HepG2 (cell line): Measurements from ENCODE around the gene HS2ST1. TPM values are rescaled to one million over a fixed set of nuclear protein-coding genes. Genes with fewer than 3 reads are reported as not detected.

ENCODE experiments used
- ATAC-seq: fragments of 200-7000 bp; cut with Tn5 transposase; 3 replicates; pipeline ENCODE4 v1.9.1; 2020; ENCODE audit warnings: mild to moderate bottlenecking, moderate library complexity
- BruUV-seq: library from RNA; stranded (reverse); fragments of 400-500 nt; replicated peaks from 2 replicates; lab custom pipeline; 2021; lab: Mats Ljungman, UMichigan
- CTCF ChIA-PET: fragments of 300-600 bp; formaldehyde crosslinking; extraction: SDS; loops from one replicate; lab custom pipeline; 2021; ENCODE audit warnings: low total read pairs, inconsistent platforms, low intra/inter-chr PET ratio; lab: Yijun Ruan, JAX
- POLR2A ChIA-PET: fragments of 350-600 bp; sonication (Branson Sonifier 250); formaldehyde crosslinking; loops from one replicate; lab custom pipeline; 2020; ENCODE audit warnings: antibody characterized with exemption, inconsistent platforms; lab: Yijun Ruan, JAX
- DNase-seq: peaks from one replicate; pipeline ENCODE4 v3.0.0-alpha.2; 2015; ENCODE audit warnings: low spot score
- FAIRE-seq: peaks from 3 replicates; lab custom pipeline; 2011; peaks lifted over from hg19 to GRCh38; lab: Jason Lieb, UNC
- H2AFZ ChIP-seq: one replicate; pipeline ENCODE4 v1.6.1; 2011; ENCODE audit warnings: low read length, inconsistent platforms
- H3K27ac ChIP-seq: fragments of 300-600 bp; 3 replicates; pipeline ENCODE4 v1.8.0; 2011; ENCODE audit warnings: mixed run types, mild to moderate bottlenecking, mixed read lengths, low read length, inconsistent platforms; ENCODE audit not compliant: insufficient read depth; ENCODE audit errors: extremely low read length
- H3K27me3 ChIP-seq, 2 experiments: fragments of 200-600 bp in 1 of 2; 2 replicates in 1 of 2; 3 replicates in 1 of 2; pipeline versions ENCODE4 v1.6.0 to v1.8.0; 2011; ENCODE audit warnings: low read length in 2 of 2, mild to moderate bottlenecking in 2 of 2, moderate library complexity in 2 of 2, inconsistent platforms in 1 of 2; ENCODE audit not compliant: insufficient read depth in 2 of 2, control insufficient read depth in 1 of 2
- H3K36me3 ChIP-seq, 2 experiments: fragments of 200-600 bp in 1 of 2; replicated peaks in 1 of 2; 2 replicates in 1 of 2; 3 replicates in 1 of 2; pipeline versions ENCODE4 v1.5.1 to v1.8.0; 2011; ENCODE audit warnings: low read length in 2 of 2, inconsistent platforms in 1 of 2; ENCODE audit not compliant: insufficient read depth in 2 of 2, control insufficient read depth in 1 of 2
- H3K4me1 ChIP-seq: 2 replicates; pipeline ENCODE4 v1.5.1; 2012; ENCODE audit warnings: low read length, inconsistent platforms; ENCODE audit not compliant: insufficient read depth
- H3K4me2 ChIP-seq: 2 replicates; pipeline ENCODE4 v1.6.0; 2011; ENCODE audit warnings: low read depth, low read length, inconsistent platforms
- H3K4me3 ChIP-seq, 3 experiments: fragments of 200-600 bp in 1 of 3; sonication (generic), shearing (Covaris generic) in 1 of 3; replicated peaks in 1 of 3; 2 replicates each; pipeline ENCODE4 v1.5.1; 2011 to 2016; ENCODE audit warnings: low read length in 3 of 3, inconsistent platforms in 2 of 3, low read depth in 2 of 3, mild to moderate bottlenecking in 2 of 3, control low read depth in 1 of 3, mixed read lengths in 1 of 3; ENCODE audit not compliant: insufficient read depth in 1 of 3
- H3K79me2 ChIP-seq: one replicate; pipeline ENCODE4 v1.6.1; 2011; ENCODE audit warnings: low read length, inconsistent platforms; ENCODE audit not compliant: insufficient read depth
- H3K9ac ChIP-seq: 2 replicates; pipeline ENCODE4 v1.6.0; 2011; ENCODE audit warnings: mild to moderate bottlenecking, low read depth, low read length, inconsistent platforms; ENCODE audit not compliant: insufficient read depth
- H3K9me3 ChIP-seq: 2 replicates; pipeline ENCODE4 v1.5.1; 2012; ENCODE audit warnings: mild to moderate bottlenecking, low read length
- H4K20me1 ChIP-seq: 2 replicates; pipeline ENCODE4 v1.6.0; 2011; ENCODE audit warnings: inconsistent platforms, mild to moderate bottlenecking, low read length, moderate library complexity; ENCODE audit not compliant: insufficient read depth
- CENPBD1 ChIP-seq: sonication (generic); formaldehyde crosslinking; IDR thresholded peaks from 2 replicates; pipeline ENCODE4 v1.8.0; 2022; ENCODE audit warnings: missing genetic modification reagents, low read depth, mild to moderate bottlenecking, borderline replicate concordance
- HOXD1 ChIP-seq: sonication (generic); formaldehyde crosslinking; IDR thresholded peaks from 2 replicates; pipeline ENCODE4 v1.5.0; 2020; ENCODE audit warnings: missing genetic modification reagents
- MAZ ChIP-seq, 2 experiments: sonication (generic) in 1 of 2; formaldehyde crosslinking in 1 of 2; IDR thresholded peaks; 2 replicates each; pipeline versions ENCODE4 v1.5.0 to v1.6.1; 2012 to 2020; ENCODE audit warnings: low read depth in 2 of 2, mild to moderate bottlenecking in 2 of 2, borderline replicate concordance in 1 of 2, improper control_type of control experiment in 1 of 2, low read length in 1 of 2, missing genetic modification reagents in 1 of 2, moderate library complexity in 1 of 2
- MED8 ChIP-seq: sonication (generic); formaldehyde crosslinking; IDR thresholded peaks from 2 replicates; pipeline ENCODE4 v1.8.1; 2023; ENCODE audit warnings: mild to moderate bottlenecking, missing genetic modification reagents; ENCODE audit not compliant: insufficient replicate concordance
- MTF2 ChIP-seq: sonication (generic); formaldehyde crosslinking; IDR thresholded peaks from 2 replicates; pipeline ENCODE4 v1.5.0; 2020; ENCODE audit warnings: missing genetic modification reagents, borderline replicate concordance
- PAXIP1 ChIP-seq: sonication (generic); formaldehyde crosslinking; conservative IDR thresholded peaks from 2 replicates; pipeline ENCODE4 v1.4.0; 2020; ENCODE audit warnings: mild to moderate bottlenecking, missing genetic modification reagents, moderate library complexity
- PCBP2 ChIP-seq: fragments of 200-400 bp; formaldehyde crosslinking; optimal IDR thresholded peaks from 2 replicates; pipeline ENCODE3; 2018; ENCODE audit warnings: low read length, low read depth; ENCODE audit not compliant: poor library complexity, severe bottlenecking
- THYN1 ChIP-seq: sonication (generic); formaldehyde crosslinking; IDR thresholded peaks from 2 replicates; pipeline ENCODE4 v1.8.1; 2023; ENCODE audit warnings: low read depth, mild to moderate bottlenecking, moderate library complexity, missing genetic modification reagents, borderline replicate concordance
- ZMYM2 ChIP-seq: sonication (generic); formaldehyde crosslinking; IDR thresholded peaks from 2 replicates; pipeline ENCODE4 v1.8.0; 2022; ENCODE audit warnings: mild to moderate bottlenecking, missing genetic modification reagents
- ZNF280B ChIP-seq: sonication (generic); formaldehyde crosslinking; IDR thresholded peaks from 2 replicates; pipeline ENCODE4 v1.5.0; 2020; ENCODE audit warnings: missing genetic modification reagents, mild to moderate bottlenecking, borderline replicate concordance
- ZNF441 ChIP-seq: sonication (generic); formaldehyde crosslinking; IDR thresholded peaks from 2 replicates; pipeline ENCODE4 v1.7.0; 2021; ENCODE audit warnings: missing genetic modification reagents, borderline replicate concordance
- ZNF670 ChIP-seq: sonication (generic); formaldehyde crosslinking; IDR thresholded peaks from 2 replicates; pipeline ENCODE4 v1.8.0; 2022; ENCODE audit warnings: mild to moderate bottlenecking, missing genetic modification reagents, borderline replicate concordance
- ZNF777 ChIP-seq: sonication (generic); formaldehyde crosslinking; IDR thresholded peaks from 2 replicates; pipeline ENCODE4 v1.4.0; 2020; ENCODE audit warnings: missing genetic modification reagents
- ZNF879 ChIP-seq: sonication (generic); formaldehyde crosslinking; IDR thresholded peaks from 2 replicates; pipeline ENCODE4 v1.8.1; 2023; ENCODE audit warnings: missing genetic modification reagents
- ZNF891 ChIP-seq: sonication (generic); formaldehyde crosslinking; IDR thresholded peaks from 2 replicates; pipeline ENCODE4 v1.5.0; 2020; ENCODE audit warnings: mild to moderate bottlenecking, missing genetic modification reagents
- ZSCAN31 ChIP-seq: sonication (generic); formaldehyde crosslinking; IDR thresholded peaks from 2 replicates; pipeline ENCODE4 v1.5.0; 2020; ENCODE audit warnings: low read depth, mild to moderate bottlenecking, missing genetic modification reagents
- in situ Hi-C: cut with HindIII; loops from 2 replicates; pipeline ENCODE4 v1.10.0; 2017; ENCODE audit warnings: low pct_unique_long_range_greater_than_20kb; ENCODE audit not compliant: extremely low pct_ligation_motif_present
- intact Hi-C: fragments of 100-400 bp; cut with micrococcal nuclease; formaldehyde crosslinking; loops from one replicate; pipeline ENCODE4 v1.10.0; 2022; ENCODE audit not compliant: unreplicated experiment
- polyA plus RNA-seq, 8 experiments: library from polyadenylated mRNA; depleted of rRNA in 3 of 8; stranded (reverse) in 7 of 8; unstranded in 1 of 8; fragments of >200 nt; fragmentation: Illumina TruSeq in 4 of 8; extraction: Trizol in 4 of 8; gene quantifications; 2 replicates each; pipeline versions ENCODE4 v1.2.1 to v1.2.3, GENCODE V29; 2011 to 2016; ENCODE audit warnings: low read depth in 4 of 8, missing spikeins in 1 of 8, mixed read lengths in 1 of 8; ENCODE audit not compliant: insufficient read depth in 1 of 8
- total RNA-seq, 5 experiments: library from RNA; depleted of rRNA; stranded (reverse); fragments of >200 nt; fragmentation: Illumina TruSeq; extraction: Trizol; gene quantifications; 2 replicates each; pipeline ENCODE4 v1.2.3, GENCODE V29; 2016; ENCODE audit warnings: low read depth in 1 of 5

HS2ST1 gene
- total and polyA plus RNA-seq, 2 of the 13 experiments (the other 11 are each of a cell fraction or from before 2014, with no cell fraction given): 22.1 to 58.7 TPM

GRCh38 chr1:87104945-87105344 lies 190.5 kb downstream of the HS2ST1 start:
- BruUV-seq: no TSS peak
- intact Hi-C loops: no loop called here
- no peak for DNase-seq
- no peaks in the 10 kb centered on the region for H3K79me2 ChIP-seq
- no peak for ATAC-seq
- no peak overlapping the region for H3K27ac ChIP-seq
- no peak overlapping the region for H3K4me2 ChIP-seq
- peaks cover 0 to 6% of the 10 kb centered on the region in 2 experiments; a peak in 3 of 5 replicates for H3K36me3 ChIP-seq
- ChIA-PET CTCF (no interaction called here), POLR2A (no interaction called here)
- H2AFZ ChIP-seq: no peak overlapping the region
- no peaks in the 10 kb centered on the region for H3K9me3 ChIP-seq
- H3K27me3 ChIP-seq: no peaks in the 10 kb centered on the region
- H4K20me1 ChIP-seq: no peaks in the 10 kb centered on the region
- peaks cover 13% of the 10 kb centered on the region for H3K4me1 ChIP-seq
- no peak overlapping the region for H3K9ac ChIP-seq
- H3K4me3 ChIP-seq: no peak overlapping the region
- in situ Hi-C loops: no loop called here
- FAIRE-seq: no peak
- TF ChIP-seq MTF2 (no peak), ZNF280B (CRISPR knock-in tag) (no peak), THYN1 (CRISPR knock-in tag) (no peak), ZNF441 (CRISPR knock-in tag) (no peak), ZSCAN31 (no peak), PAXIP1 (CRISPR knock-in tag) (no peak), ZNF777 (CRISPR knock-in tag) (no peak), MAZ (IDR thresholded peaks at IDR 0.05; ENCODE audit: borderline replicate concordance, low read depth, low read length) (no peak), MAZ (CRISPR knock-in tag; IDR thresholded peaks at IDR 0.05; ENCODE audit: low read depth) (no peak), ZNF670 (CRISPR knock-in tag) (no peak), ZNF891 (CRISPR knock-in tag) (no peak), ZNF879 (CRISPR knock-in tag) (no peak), HOXD1 (CRISPR knock-in tag) (no peak), CENPBD1 (CRISPR knock-in tag) (no peak), MED8 (CRISPR knock-in tag) (no peak), PCBP2 (no peak), ZMYM2 (no peak)
